ENCODE data around the gene KMT5C.

GRCh38 chr19:55316646-55317045 is 23.0 kb upstream of the KMT5C start:
- no peak for TF ChIP-seq YY1 (IDR thresholded peaks at IDR 0.05; ENCODE audit: insufficient read depth, insufficient read length)
- no peak for TF ChIP-seq ZNF274 (IDR thresholded peaks at IDR 0.05; ENCODE audit: low read depth, low read length)

All from NT2/D1 (cell line).